Body of pancreas (tissue), 4 donors: ENCODE results near the gene LSG1.

Experiments
- CTCF ChIP-seq, 7 experiments: fragments of 450-650 bp in 4 of 7; fragments of 200-600 bp in 3 of 7; sonication (generic) in 3 of 7; IDR thresholded peaks; one replicate each; pipeline ENCODE4 v1.5.1; 2016 to 2019; ENCODE audit warnings: antibody characterized with exemption in 7 of 7
- POLR2A ChIP-seq, 3 donors: fragments of 450-650 bp; IDR thresholded peaks; one replicate each; pipeline ENCODE4 v1.6.1; 2016; ENCODE audit warnings: antibody characterized with exemption in 3 of 3, mild to moderate bottlenecking in 2 of 3

- TF ChIP-seq CTCF (IDR thresholded peaks at IDR 0.05): no peak
- TF ChIP-seq POLR2A (IDR thresholded peaks at IDR 0.05): no peak
Observed at GRCh38 chr3:194707147-194707540, 35.2 kb upstream of the LSG1 start.
